Endothelial cell of umbilical vein (primary cell): Measurements from ENCODE around the gene DDA1. TPM values are rescaled to one million over a fixed set of nuclear protein-coding genes. Genes with fewer than 3 reads are reported as not detected.

Experiments
- BruUV-seq: library from RNA; stranded (reverse); fragments of 400-500 nt; replicated peaks from 2 replicates; lab custom pipeline; 2021; lab: Mats Ljungman, UMichigan
- CTCF ChIA-PET: fragments of 300-600, 350-600 bp; sonication (Branson Sonifier 250); formaldehyde crosslinking; loops from one replicate; lab custom pipeline; 2021; ENCODE audit warnings: antibody characterized with exemption, inconsistent platforms; lab: Charles Lee
- POLR2A ChIA-PET: fragments of 300-600, 350-600 bp; sonication (Branson Sonifier 250); formaldehyde crosslinking; loops from one replicate; lab custom pipeline; 2021; ENCODE audit warnings: antibody characterized with exemption, inconsistent platforms; lab: Charles Lee
- DNase-seq: peaks from one replicate; pipeline ENCODE4 v3.0.0-alpha.2; 2011; ENCODE audit warnings: low read depth, low spot score
- FAIRE-seq: peaks from 2 replicates; lab custom pipeline; 2011; peaks lifted over from hg19 to GRCh38; lab: Jason Lieb, UNC
- H2AFZ ChIP-seq: 2 replicates; pipeline ENCODE4 v1.6.0; 2012; ENCODE audit warnings: low read depth, low read length, control low read depth, inconsistent platforms
- H3K27ac ChIP-seq: 2 replicates; pipeline ENCODE4 v1.5.1; 2011; ENCODE audit warnings: low read depth, mild to moderate bottlenecking, control low read depth, low read length, moderate library complexity; ENCODE audit not compliant: insufficient read depth
- H3K27me3 ChIP-seq, 2 experiments: 2 replicates each; pipeline versions ENCODE4 v1.6.0 to v1.6.1; 2011; ENCODE audit warnings: low read length in 2 of 2, mixed read lengths in 1 of 2; ENCODE audit not compliant: control insufficient read depth in 2 of 2, insufficient read depth in 2 of 2
- H3K36me3 ChIP-seq, 2 experiments: 2 replicates in 1 of 2; 3 replicates in 1 of 2; pipeline ENCODE4 v1.5.1; 2011; ENCODE audit warnings: low read length in 2 of 2, mild to moderate bottlenecking in 1 of 2, moderate library complexity in 1 of 2; ENCODE audit not compliant: control insufficient read depth in 2 of 2, insufficient read depth in 2 of 2; ENCODE audit errors: extremely low read depth in 1 of 2
- H3K4me1 ChIP-seq: 3 replicates; pipeline ENCODE4 v1.5.1; 2011; ENCODE audit warnings: mild to moderate bottlenecking, low read length; ENCODE audit not compliant: control insufficient read depth, insufficient read depth; ENCODE audit errors: extremely low read depth
- H3K4me2 ChIP-seq: 2 replicates; pipeline ENCODE4 v1.6.1; 2011; ENCODE audit warnings: low read length, control low read depth, mixed read lengths; ENCODE audit not compliant: insufficient read depth
- H3K4me3 ChIP-seq, 3 experiments: fragments of 200-600 bp in 1 of 3; sonication (generic), shearing (Covaris generic) in 1 of 3; replicated peaks in 1 of 3; 2 replicates each; pipeline ENCODE4 v1.5.1; 2011 to 2016; ENCODE audit warnings: control low read depth in 3 of 3, low read length in 3 of 3, mild to moderate bottlenecking in 2 of 3, inconsistent platforms in 1 of 3, low read depth in 1 of 3, moderate library complexity in 1 of 3; ENCODE audit not compliant: insufficient read depth in 1 of 3
- H3K79me2 ChIP-seq: 2 replicates; pipeline ENCODE4 v1.6.0; 2012; ENCODE audit warnings: low read length, inconsistent platforms; ENCODE audit not compliant: control insufficient read depth, insufficient read depth
- H3K9ac ChIP-seq: replicated peaks from 2 replicates; pipeline ENCODE3; 2011; ENCODE audit warnings: low read length, control low read depth; ENCODE audit not compliant: insufficient read depth; ENCODE audit errors: extremely low read depth
- H3K9me1 ChIP-seq: replicated peaks from 3 replicates; pipeline ENCODE4 v1.6.0; 2011; ENCODE audit warnings: mild to moderate bottlenecking, low read length; ENCODE audit not compliant: control insufficient read depth, insufficient read depth; ENCODE audit errors: extremely low read depth
- H3K9me3 ChIP-seq: replicated peaks from 2 replicates; pipeline ENCODE4 v1.5.1; 2012; ENCODE audit warnings: low read length, inconsistent platforms; ENCODE audit not compliant: control insufficient read depth, insufficient read depth
- H4K20me1 ChIP-seq: replicated peaks from 2 replicates; pipeline ENCODE3; 2011; ENCODE audit warnings: mild to moderate bottlenecking, low read length; ENCODE audit not compliant: control insufficient read depth, insufficient read depth; ENCODE audit errors: extremely low read depth
- EZH2 ChIP-seq: IDR thresholded peaks from 2 replicates; pipeline ENCODE4 v1.6.1; 2012; ENCODE audit warnings: borderline replicate concordance, low read depth, mild to moderate bottlenecking, moderate library complexity, low read length, inconsistent platforms; ENCODE audit not compliant: severe bottlenecking
- GATA2 ChIP-seq: IDR thresholded peaks from 2 replicates; pipeline ENCODE4 v1.7.0; 2011; ENCODE audit warnings: low read depth, mild to moderate bottlenecking, moderate library complexity, mixed read lengths, low read length; ENCODE audit not compliant: insufficient read length, insufficient read depth
- MYC ChIP-seq: IDR thresholded peaks from one replicate; pipeline ENCODE4 v1.6.1; 2011; ENCODE audit warnings: mild to moderate bottlenecking, low read depth, low read length
- POLR2A ChIP-seq: IDR thresholded peaks from 2 replicates; pipeline ENCODE4 v1.6.1; 2012; ENCODE audit warnings: low read depth, mild to moderate bottlenecking, control low read depth, low read length
- dilution Hi-C: fragments of 300-500 bp; cut with MboI; formaldehyde crosslinking; loops from one replicate; pipeline ENCODE4 v1.15.0; 2019; ENCODE audit warnings: low sequenced_read_pairs; ENCODE audit not compliant: extremely low pct_ligation_motif_present
- intact Hi-C: fragments of 100-400 bp; cut with micrococcal nuclease; formaldehyde crosslinking; loops from one replicate; pipeline ENCODE4 v1.10.0; 2022
- polyA plus RNA-seq, 4 experiments: library from polyadenylated mRNA; depleted of rRNA in 3 of 4; stranded (reverse) in 3 of 4; unstranded in 1 of 4; fragments of >200 nt; gene quantifications; 2 replicates each; pipeline versions ENCODE4 v1.2.1 to v1.2.3, GENCODE V29; 2011 to 2012; ENCODE audit warnings: missing spikeins in 1 of 4
- total RNA-seq: library from RNA; stranded (reverse); gene quantifications from 2 replicates; pipeline ENCODE4 v1.2.3, GENCODE V29; 2021

The DDA1 gene
- total and polyA plus RNA-seq, 2 donors (not counting 3 experiments of a cell fraction or from before 2014, with no cell fraction given), result 52.9 to 64.7 TPM

DNA sequence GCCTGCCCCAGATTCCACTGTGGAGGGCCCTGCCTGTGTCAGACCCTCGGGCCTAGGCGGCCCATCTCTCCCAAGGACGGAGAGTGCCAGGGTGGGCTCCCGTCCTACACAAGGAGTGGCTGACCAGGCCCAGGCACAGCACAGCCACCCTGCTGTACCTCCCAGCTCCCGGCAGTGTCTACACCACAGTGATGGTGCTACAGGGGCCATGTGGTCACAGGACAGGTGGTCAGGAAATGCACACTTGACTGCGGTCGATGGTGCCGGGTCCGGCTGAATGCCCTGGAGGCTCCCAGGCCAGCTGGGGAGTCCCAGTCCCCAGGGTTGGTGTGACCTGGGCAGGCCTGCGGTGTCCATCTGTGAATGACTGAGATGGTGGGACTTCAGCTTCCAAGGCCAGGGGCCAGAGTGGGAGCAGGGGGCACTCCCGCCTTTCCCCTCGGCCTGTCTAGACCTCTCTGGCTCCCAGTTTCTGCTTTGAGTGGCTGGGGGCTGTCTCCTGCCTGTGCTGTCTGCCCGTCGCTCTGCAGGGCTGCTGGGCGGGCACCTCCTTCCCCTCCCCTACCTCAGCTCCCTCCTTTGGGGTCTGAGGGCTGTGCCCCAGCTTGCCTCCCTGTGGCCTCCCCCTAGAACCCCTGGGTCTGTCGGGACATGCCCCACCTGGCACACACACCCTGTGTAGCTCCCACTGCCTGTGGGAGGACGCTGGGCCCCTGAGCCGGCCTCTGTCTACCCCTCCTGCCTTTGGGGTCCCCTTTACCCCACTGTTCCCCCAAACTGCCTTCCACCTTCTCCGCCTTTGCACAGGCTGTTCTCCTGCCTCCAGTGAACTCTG lies 12.5 kb downstream of the DDA1 start:
- Histone ChIP-seq H3K27ac (no peak overlapping the region), H3K9me1 (no peaks in the 10 kb centered on the region), H2AFZ (no peak overlapping the region), H3K79me2 (no peaks in the 10 kb centered on the region), H3K4me3 (no peak overlapping the region), H3K4me1 (no peaks in the 10 kb centered on the region), H3K36me3 (peaks cover 6 to 15% of the 10 kb centered on the region in 2 experiments), H3K9ac (no peak overlapping the region), H3K4me2 (no peak overlapping the region), H3K27me3 (no peaks in the 10 kb centered on the region), H3K9me3 (no peaks in the 10 kb centered on the region), H4K20me1 (no peaks in the 10 kb centered on the region)
- ChIA-PET CTCF (no interaction called here), POLR2A (no interaction called here)
- dilution Hi-C loops (no loop called here), intact Hi-C loops (no loop called here)
- no peak for DNase-seq
- FAIRE-seq, result no peak
- no peak for TF ChIP-seq POLR2A
- BruUV-seq, result no TSS peak

DNA sequence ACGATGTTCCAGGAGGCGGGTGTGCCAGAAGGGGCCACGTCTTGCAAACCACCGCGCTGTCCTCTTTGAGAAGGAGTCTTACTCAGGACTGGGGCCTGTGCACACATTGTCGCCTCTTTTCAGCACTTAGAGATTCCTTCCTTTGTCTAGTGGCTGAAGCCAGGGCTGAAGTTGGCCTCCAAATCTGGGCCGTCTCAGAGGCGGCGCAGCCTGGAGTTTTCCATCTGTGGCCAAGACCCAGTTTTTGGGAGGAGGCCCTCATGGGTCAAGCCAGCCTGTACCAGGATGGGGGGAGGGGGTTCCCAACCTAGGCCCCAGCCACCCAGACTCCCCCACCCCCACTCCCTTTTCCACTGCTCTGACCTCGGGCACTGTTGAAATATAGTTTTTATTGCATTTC lies 13.5 kb downstream of the DDA1 start:
- H3K27me3 ChIP-seq, result no peaks in the 10 kb centered on the region
- H3K36me3 ChIP-seq, result peaks cover 6 to 15% of the 10 kb centered on the region in 2 experiments
- no peak overlapping the region for H3K4me3 ChIP-seq
- H2AFZ ChIP-seq, result no peak overlapping the region
- no peaks in the 10 kb centered on the region for H3K4me1 ChIP-seq
- TF ChIP-seq MYC, result no peak
- TF ChIP-seq GATA2, result no peak
- TF ChIP-seq EZH2, result no peak
- CTCF ChIA-PET, result no interaction called here
- no peaks in the 10 kb centered on the region for H3K9me1 ChIP-seq
- DNase-seq (no peak), FAIRE-seq (no peak)
- no peaks in the 10 kb centered on the region for H3K79me2 ChIP-seq
- H4K20me1 ChIP-seq, result no peaks in the 10 kb centered on the region
- intact Hi-C loops, result no loop called here
- H3K4me2 ChIP-seq, result no peak overlapping the region
- no peak overlapping the region for H3K9ac ChIP-seq
- no peak overlapping the region for H3K27ac ChIP-seq
- dilution Hi-C loops, result no loop called here
- BruUV-seq, result TSS peak; percentile 5
- POLR2A ChIA-PET, result no interaction called here
- H3K9me3 ChIP-seq, result no peaks in the 10 kb centered on the region
